ENCODE results near the gene MED27. TPM values are rescaled to one million over a fixed set of nuclear protein-coding genes. Genes with fewer than 3 reads are reported as not detected.

MED27 gene
- total and polyA plus RNA-seq, 8 donors = 3.2 to 11.7 (median 5.8) TPM

DNA sequence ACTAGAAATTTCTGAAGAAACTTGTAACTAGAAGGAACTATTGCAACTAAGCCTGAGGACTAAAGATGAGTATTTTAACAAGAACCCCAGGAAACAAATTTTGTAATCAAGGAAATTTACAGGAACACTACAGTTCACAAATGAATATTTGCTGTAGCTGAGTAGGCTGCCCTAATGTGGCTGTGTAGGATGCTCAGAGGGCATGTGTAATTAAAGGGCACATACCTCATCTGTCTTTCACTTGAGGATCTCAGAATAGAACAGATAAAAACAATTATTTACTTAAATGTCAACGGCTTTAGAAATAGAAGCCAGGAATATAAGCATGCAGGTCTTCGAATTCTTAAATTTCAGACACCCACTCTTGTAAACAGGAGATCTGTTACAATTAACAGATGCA, 119.8 kb downstream of the MED27 start:
- Histone ChIP-seq H3K4me3 (no peak overlapping the region), H3K27ac (no peak overlapping the region), H3K27me3 (no peaks in the 10 kb centered on the region), H3K36me3 (no peaks in the 10 kb centered on the region), H3K4me1 (peaks cover 0 to 4% (median 0%) of the 10 kb centered on the region in 3 donors), H3K9me3 (no peaks in the 10 kb centered on the region)
- intact Hi-C loops (cut with DNase I) = no loop called here
- DNase-seq (no peak), FAIRE-seq (no peak), ATAC-seq (no peak)
- no peak for TF ChIP-seq CTCF (IDR thresholded peaks at IDR 0.05)
- WGBS, 2 donors = 81 to 83% methylated on average over 2 of the region's 2 CpGs

GRCh38 chr9:131959056-131959455, 120.6 kb downstream of the MED27 start:
- no peak for FAIRE-seq
- peaks cover 0 to 4% (median 0%) of the 10 kb centered on the region in 3 donors for H3K4me1 ChIP-seq
- H3K27me3 ChIP-seq = no peaks in the 10 kb centered on the region
- WGBS, 2 donors = 88 to 90% methylated on average over 3 of the region's 3 CpGs
- DNase-seq = no peak
- no peaks in the 10 kb centered on the region for H3K36me3 ChIP-seq
- no peak for ATAC-seq
- no peak for TF ChIP-seq CTCF (IDR thresholded peaks at IDR 0.05)
- H3K27ac ChIP-seq = no peak overlapping the region
- no peaks in the 10 kb centered on the region for H3K9me3 ChIP-seq
- intact Hi-C loops (cut with DNase I) = no loop called here
- no peak overlapping the region for H3K4me3 ChIP-seq

GRCh38 chr9:131954299-131954698, 125.4 kb downstream of the MED27 start:
- WGBS, 2 donors = 94 to 100% methylated on average over 1 of the region's 1 CpG
- H3K36me3 ChIP-seq = no peaks in the 10 kb centered on the region
- H3K4me1 ChIP-seq = no peaks in the 10 kb centered on the region
- no peak for TF ChIP-seq CTCF (IDR thresholded peaks at IDR 0.05)
- FAIRE-seq (no peak), DNase-seq (no peak), ATAC-seq (no peak)
- no peaks in the 10 kb centered on the region for H3K27me3 ChIP-seq
- H3K27ac ChIP-seq = no peak overlapping the region
- intact Hi-C loops (cut with DNase I) = no loop called here
- no peaks in the 10 kb centered on the region for H3K9me3 ChIP-seq
- H3K4me3 ChIP-seq = no peak overlapping the region

DNA sequence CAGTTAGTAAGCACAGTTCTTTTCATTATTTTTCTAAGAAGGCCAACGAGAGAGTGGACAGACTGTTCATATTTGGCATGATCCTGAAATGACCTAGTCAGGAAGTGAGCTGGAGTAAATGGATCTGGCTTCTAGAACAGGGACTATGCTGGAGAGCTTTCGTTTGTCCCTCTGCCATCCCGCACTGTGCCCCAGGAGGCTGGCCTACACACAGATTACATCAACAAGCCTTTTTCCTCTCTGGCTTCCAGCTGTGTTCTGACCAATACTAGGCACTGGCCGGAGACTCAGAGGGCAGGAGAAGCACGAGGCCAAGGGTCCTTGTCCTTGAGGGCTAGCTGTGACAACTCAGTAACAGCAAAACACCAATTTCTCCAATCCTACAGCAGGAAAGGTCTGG, 127.8 kb downstream of the MED27 start:
- Histone ChIP-seq H3K27ac (no peak overlapping the region), H3K27me3 (no peaks in the 10 kb centered on the region), H3K36me3 (no peaks in the 10 kb centered on the region), H3K4me1 (no peaks in the 10 kb centered on the region), H3K4me3 (no peak overlapping the region), H3K9me3 (no peaks in the 10 kb centered on the region)
- no peak for TF ChIP-seq CTCF (IDR thresholded peaks at IDR 0.05)
- WGBS, 2 donors = 75 to 76% methylated on average over 5 of the region's 5 CpGs
- DNase-seq (no peak), FAIRE-seq (no peak), ATAC-seq (peak in 2 of 4 donors; percentile 69 to 78)
- intact Hi-C loops (cut with DNase I) = no loop called here

- TF ChIP-seq CTCF (IDR thresholded peaks at IDR 0.05) = no peak
- intact Hi-C loops (cut with DNase I) = no loop called here
- Histone ChIP-seq H3K4me3 (no peak overlapping the region), H3K9me3 (no peaks in the 10 kb centered on the region), H3K27ac (no peak overlapping the region), H3K36me3 (no peaks in the 10 kb centered on the region), H3K27me3 (no peaks in the 10 kb centered on the region), H3K4me1 (no peaks in the 10 kb centered on the region)
- WGBS, 2 donors = 87 to 94% methylated on average over 3 of the region's 3 CpGs
- no peak for DNase-seq
- no peak for ATAC-seq
- no peak for FAIRE-seq
Measured at GRCh38 chr9:131951155-131951554, 128.5 kb downstream of the MED27 start.

Measured in pancreas (tissue), 10 donors.